RWPE1 (cell line): ENCODE data around the gene PTPN1.

Experiments
- CTCF ChIA-PET: fragments of 350-600 bp; sonication (Branson Sonifier 250); formaldehyde crosslinking; extraction: SDS; loops from one replicate; lab custom pipeline; 2021; lab: Yijun Ruan, JAX
- POLR2A ChIA-PET: fragments of 400-600 bp; formaldehyde crosslinking; extraction: SDS; loops from one replicate; lab custom pipeline; 2020; ENCODE audit warnings: antibody characterized with exemption; ENCODE audit not compliant: low non-redundant PET; lab: Yijun Ruan, JAX
- DNase-seq: peaks from one replicate; pipeline ENCODE4 v3.0.0; 2012; ENCODE audit warnings: low spot score
- H3K27ac ChIP-seq: fragments of 450-650 bp; 2 replicates; pipeline ENCODE4 v1.5.1; 2017
- CTCF ChIP-seq: fragments of 450-650 bp; conservative IDR thresholded peaks from 2 replicates; pipeline ENCODE4 v1.5.1; 2017; ENCODE audit warnings: low read depth, mild to moderate bottlenecking

Gene PTPN1

DNA sequence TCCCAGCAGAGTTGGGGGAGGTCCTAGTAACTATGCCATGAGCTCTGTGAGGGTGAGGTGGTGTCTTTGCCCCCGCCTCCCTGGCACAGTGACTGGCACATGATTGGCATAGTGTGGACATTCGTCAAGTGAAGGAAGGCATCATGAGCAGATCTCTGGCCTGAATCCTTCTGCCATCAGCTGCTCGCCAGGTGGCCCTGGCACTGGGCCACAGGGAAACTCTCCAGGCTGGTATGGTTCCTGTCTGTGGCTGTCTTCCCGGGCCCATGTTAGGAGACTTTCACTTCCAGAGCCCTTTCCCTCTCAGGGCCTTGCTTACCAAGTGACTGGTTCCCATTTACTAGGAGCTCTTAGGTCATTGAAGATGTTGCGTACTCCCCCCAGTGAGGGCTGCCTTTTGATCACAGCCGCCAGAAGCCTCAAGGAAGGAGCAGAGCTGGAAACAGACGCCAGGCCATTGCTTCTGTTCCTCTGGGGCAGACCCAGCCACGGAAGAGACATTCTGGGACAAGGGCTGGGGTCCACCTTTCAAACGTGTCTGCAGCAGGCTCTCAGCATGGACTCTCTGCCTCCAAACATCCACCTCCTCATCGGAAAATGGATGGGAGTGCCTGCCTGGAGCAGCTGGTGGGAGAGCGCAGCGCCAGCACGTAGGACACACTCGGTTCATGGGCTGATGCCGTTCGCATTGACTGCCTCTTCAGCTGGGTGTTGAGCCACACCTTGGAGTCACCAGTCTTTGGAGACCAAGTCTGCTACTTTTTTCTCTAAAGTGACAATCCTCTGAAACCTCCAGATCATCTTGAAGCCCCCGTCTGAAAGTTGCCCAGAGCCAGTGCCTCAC is 67.2 kb downstream of the PTPN1 start:
- ChIA-PET POLR2A (no interaction called here), CTCF (interaction anchor here (0.6 to 1.9 kb wide), 4 partner anchors 11 to 398 kb away, joined by 3 to 8 read pairs (median 4); no protein-coding TSS in a partner anchor)
- no peak for TF ChIP-seq CTCF
- no peak for DNase-seq
- H3K27ac ChIP-seq: peak overlapping the region; percentile 65

DNA sequence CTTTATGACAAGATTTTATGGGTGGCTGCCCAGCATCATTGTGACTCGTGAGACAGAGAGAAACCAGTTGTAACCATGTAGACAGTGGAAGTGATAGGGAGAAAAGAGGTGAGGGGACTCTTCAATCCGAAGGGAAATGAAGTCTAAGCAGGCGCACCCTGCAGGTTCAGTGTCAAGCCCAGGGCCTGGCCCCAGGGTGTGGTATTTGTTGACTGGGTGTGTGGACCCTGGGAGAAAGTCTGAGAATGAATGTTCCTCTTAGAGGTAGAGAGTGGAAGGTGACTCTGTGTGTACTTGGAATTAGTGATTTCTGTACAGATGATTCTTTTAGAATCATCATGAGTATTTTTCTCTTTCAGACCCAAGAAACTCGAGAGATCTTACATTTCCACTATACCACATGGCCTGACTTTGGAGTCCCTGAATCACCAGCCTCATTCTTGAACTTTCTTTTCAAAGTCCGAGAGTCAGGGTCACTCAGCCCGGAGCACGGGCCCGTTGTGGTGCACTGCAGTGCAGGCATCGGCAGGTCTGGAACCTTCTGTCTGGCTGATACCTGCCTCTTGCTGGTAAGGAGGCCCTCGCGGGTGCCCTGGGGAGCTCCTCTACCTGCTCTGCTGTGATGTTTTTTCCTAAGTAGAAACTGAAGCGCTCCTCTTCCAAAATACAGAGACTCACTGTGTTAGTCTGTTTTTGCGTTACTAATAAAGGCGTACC is 68.0 kb downstream of the PTPN1 start:
- no peak for DNase-seq
- POLR2A ChIA-PET: no interaction called here
- TF ChIP-seq CTCF: no peak

GRCh38 chr20:50578778-50579165 is 68.6 kb downstream of the PTPN1 start:
- ChIA-PET POLR2A (no interaction called here), CTCF (interaction anchor here (0.6 to 1.9 kb wide), 7 partner anchors 9 to 119 kb away, joined by 3 to 6 read pairs (median 4); no protein-coding TSS in a partner anchor)
- peak overlapping the region; percentile 65 for H3K27ac ChIP-seq
- TF ChIP-seq CTCF: no peak
- DNase-seq: no peak

More for the DNA sequence above, 68.0 kb downstream of the PTPN1 start:
- peak overlapping the region; percentile 65 for H3K27ac ChIP-seq
- CTCF ChIA-PET: interaction anchor here (1.9 kb wide), 2 partner anchors 10 to 113 kb away, joined by 4 to 5 read pairs; no protein-coding TSS in a partner anchor

- ChIA-PET CTCF (interaction anchor here (0.6 to 1.9 kb wide), 12 partner anchors 11 to 400 kb away, joined by 3 to 6 read pairs (median 4); no protein-coding TSS in a partner anchor), POLR2A (no interaction called here)
- H3K27ac ChIP-seq: peak overlapping the region; percentile 65
- DNase-seq: no peak
- TF ChIP-seq CTCF: no peak
Measured at GRCh38 chr20:50579511-50579910, 69.3 kb downstream of the PTPN1 start.

- H3K27ac ChIP-seq: peak overlapping the region; percentile 65
- ChIA-PET POLR2A (no interaction called here), CTCF (interaction anchor here (0.6 to 1.9 kb wide), 11 partner anchors 11 to 401 kb away, joined by 3 to 6 read pairs (median 4); no protein-coding TSS in a partner anchor)
- DNase-seq: peak; percentile 82
- TF ChIP-seq CTCF: peak; percentile 94
Measured at GRCh38 chr20:50580016-50580747, 70.0 kb downstream of the PTPN1 start.
